Left lung (tissue), 10 donors: ENCODE data around the gene LSM11. TPM values are rescaled to one million over a fixed set of nuclear protein-coding genes. Genes with fewer than 3 reads are reported as not detected.

Experiments used
- ATAC-seq: fragments of 200-7000 bp; cut with Tn5 transposase; one replicate; pipeline ENCODE4 v1.9.1; 2020; ENCODE audit warnings: moderate library complexity
- DNase-seq, 4 donors: peaks; one replicate each; pipeline ENCODE4 v3.0.0-alpha.2; 2013 to 2020
- H3K27ac ChIP-seq, 2 donors: fragments of 200-600 bp; sonication (generic) in 1 of 2; one replicate each; pipeline versions ENCODE4 v1.5.0 to v1.8.0; 2020 to 2021
- H3K27me3 ChIP-seq, 2 donors: fragments of 200-600 bp; sonication (generic) in 1 of 2; one replicate each; pipeline versions ENCODE4 v1.5.0 to v1.8.0; 2020 to 2021
- H3K36me3 ChIP-seq, 2 donors: fragments of 200-600 bp; sonication (generic) in 1 of 2; one replicate each; pipeline versions ENCODE4 v1.5.0 to v1.8.0; 2020 to 2021
- H3K4me1 ChIP-seq, 2 donors: fragments of 200-600 bp; one replicate each; pipeline ENCODE4 v1.8.0; 2021
- H3K4me3 ChIP-seq, 2 donors: fragments of 200-600 bp; sonication (generic) in 1 of 2; one replicate each; pipeline versions ENCODE4 v1.5.0 to v1.8.0; 2020 to 2021; ENCODE audit warnings: mild to moderate bottlenecking in 1 of 2
- H3K9me3 ChIP-seq, 2 donors: fragments of 200-600 bp; sonication (generic) in 1 of 2; one replicate each; pipeline versions ENCODE4 v1.5.0 to v1.8.0; 2020 to 2021
- intact Hi-C, 2 donors: fragments of 100-400 bp; cut with DNase I; formaldehyde crosslinking; loops; one replicate each; pipeline versions ENCODE4 v1.11.2 to v1.14.2; 2022
- polyA plus RNA-seq, 6 donors: library from polyadenylated mRNA; unstranded; fragments of 120-200 nt; gene quantifications; one replicate each; pipeline ENCODE4 v1.2.1, GENCODE V29; 2013; ENCODE audit not compliant: insufficient read length in 6 of 6
- total RNA-seq, 2 donors: library from RNA; stranded (reverse); fragmentation: NEBNext Ultra II Directional; extraction: Animal tissue kit (Norgen Biotek cat#: 25700); gene quantifications; one replicate each; pipeline ENCODE4 v1.2.1, GENCODE V29; 2021
- TF ChIP-seq, protein P1 (sequence below), 2 donors: fragments of 200-600 bp; sonication (generic) in 1 of 2; IDR thresholded peaks; one replicate each; pipeline versions ENCODE4 v1.5.0 to v1.8.0; 2021; ENCODE audit warnings: antibody characterized with exemption in 2 of 2
- donor health status: DM: no; HTN: yes; CAD: no.
- donor health status: DM: no; HTN: no; CAD: no.

The LSM11 gene
- total and polyA plus RNA-seq, 8 donors, result 3.0 to 8.1 (median 7.3) TPM

DNA sequence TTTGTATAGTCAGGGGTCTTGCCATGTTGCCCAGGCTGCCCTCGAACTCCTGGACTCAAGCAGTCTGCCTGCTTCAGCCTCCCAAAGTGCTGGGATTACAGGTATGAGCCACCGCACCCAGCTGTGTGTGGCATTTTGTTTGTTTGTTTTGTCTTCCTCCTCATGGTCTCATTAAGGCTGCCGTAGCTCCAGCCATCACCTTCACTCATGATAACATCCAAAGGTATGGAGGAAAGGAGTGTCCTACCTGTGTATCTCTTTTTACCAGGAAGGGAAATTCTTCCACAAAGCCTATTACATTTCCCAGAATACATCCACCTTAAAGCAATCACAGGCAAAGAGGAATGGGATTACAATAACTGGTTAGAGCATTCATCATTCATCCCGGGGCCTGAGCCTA, 27.2 kb downstream of the LSM11 start:
- Histone ChIP-seq H3K4me1 (no peaks in the 10 kb centered on the region), H3K9me3 (peaks cover 0 to 3% of the 10 kb centered on the region in 2 donors), H3K27me3 (no peaks in the 10 kb centered on the region), H3K36me3 (no peaks in the 10 kb centered on the region), H3K27ac (no peak overlapping the region), H3K4me3 (no peak overlapping the region)
- intact Hi-C loops, result no loop called here
- no peak for ATAC-seq
- DNase-seq, result no peak
- TF ChIP-seq, protein P1, sequence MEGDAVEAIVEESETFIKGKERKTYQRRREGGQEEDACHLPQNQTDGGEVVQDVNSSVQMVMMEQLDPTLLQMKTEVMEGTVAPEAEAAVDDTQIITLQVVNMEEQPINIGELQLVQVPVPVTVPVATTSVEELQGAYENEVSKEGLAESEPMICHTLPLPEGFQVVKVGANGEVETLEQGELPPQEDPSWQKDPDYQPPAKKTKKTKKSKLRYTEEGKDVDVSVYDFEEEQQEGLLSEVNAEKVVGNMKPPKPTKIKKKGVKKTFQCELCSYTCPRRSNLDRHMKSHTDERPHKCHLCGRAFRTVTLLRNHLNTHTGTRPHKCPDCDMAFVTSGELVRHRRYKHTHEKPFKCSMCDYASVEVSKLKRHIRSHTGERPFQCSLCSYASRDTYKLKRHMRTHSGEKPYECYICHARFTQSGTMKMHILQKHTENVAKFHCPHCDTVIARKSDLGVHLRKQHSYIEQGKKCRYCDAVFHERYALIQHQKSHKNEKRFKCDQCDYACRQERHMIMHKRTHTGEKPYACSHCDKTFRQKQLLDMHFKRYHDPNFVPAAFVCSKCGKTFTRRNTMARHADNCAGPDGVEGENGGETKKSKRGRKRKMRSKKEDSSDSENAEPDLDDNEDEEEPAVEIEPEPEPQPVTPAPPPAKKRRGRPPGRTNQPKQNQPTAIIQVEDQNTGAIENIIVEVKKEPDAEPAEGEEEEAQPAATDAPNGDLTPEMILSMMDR (IDR thresholded peaks at IDR 0.05), result no peak

DNA sequence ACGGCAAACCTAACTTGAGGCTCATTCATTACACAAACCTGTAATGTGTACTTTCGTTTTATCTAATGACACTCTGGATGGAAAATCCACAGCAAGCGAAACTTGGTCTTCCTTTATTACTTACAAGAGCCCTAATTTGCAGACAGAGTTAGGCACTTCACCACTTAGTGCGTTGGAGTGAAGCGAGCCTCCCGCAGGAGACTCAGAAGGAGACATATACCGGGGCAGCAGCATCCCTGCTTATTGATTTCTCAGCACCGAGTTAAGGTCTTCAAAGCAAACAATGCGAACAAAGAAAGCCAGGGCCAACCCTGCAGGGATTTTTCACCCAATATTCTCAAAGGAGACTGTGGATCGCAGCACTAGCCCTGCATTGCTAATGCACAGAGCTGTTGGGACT, 28.6 kb downstream of the LSM11 start:
- no peak for DNase-seq
- intact Hi-C loops, result no loop called here
- TF ChIP-seq, protein P1 (IDR thresholded peaks at IDR 0.05), result no peak
- no peak for ATAC-seq
- Histone ChIP-seq H3K4me1 (no peaks in the 10 kb centered on the region), H3K27me3 (no peaks in the 10 kb centered on the region), H3K9me3 (peaks cover 0 to 3% of the 10 kb centered on the region in 2 donors), H3K4me3 (no peak overlapping the region), H3K36me3 (no peaks in the 10 kb centered on the region), H3K27ac (no peak overlapping the region)

DNA sequence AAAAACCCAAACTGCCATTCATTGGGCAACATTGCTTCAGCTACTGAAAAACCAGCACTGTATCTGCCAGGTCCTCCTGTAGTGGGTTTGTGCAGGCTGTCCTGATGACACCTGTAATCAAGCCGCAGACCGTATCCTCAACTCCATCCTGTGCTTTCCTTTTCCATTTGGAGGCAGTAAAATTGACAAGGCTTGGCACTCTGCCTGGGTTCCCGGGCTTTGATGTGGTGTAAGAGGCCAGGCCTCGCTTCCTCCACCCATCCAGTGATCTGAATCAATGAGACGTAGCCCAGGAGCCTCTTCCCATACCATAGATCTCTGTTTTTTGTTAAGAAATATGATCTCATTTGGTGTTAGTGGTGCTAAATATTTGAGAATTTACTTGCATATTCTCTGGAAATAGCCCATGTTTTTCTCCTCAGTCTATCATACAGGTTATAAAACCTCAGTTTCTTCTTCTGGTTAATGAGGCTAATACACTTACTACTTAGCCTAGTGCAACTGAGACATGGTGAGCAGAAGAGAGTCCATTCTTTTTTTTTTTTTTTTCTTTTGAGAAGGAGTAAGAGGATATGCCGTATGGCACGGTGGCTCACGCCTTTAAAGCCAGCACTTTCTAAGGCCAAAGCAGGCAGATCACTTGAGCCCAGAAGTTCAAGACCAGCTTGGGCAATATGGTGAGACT, 34.8 kb downstream of the LSM11 start:
- Histone ChIP-seq H3K4me1 (no peaks in the 10 kb centered on the region), H3K27ac (no peak overlapping the region), H3K27me3 (no peaks in the 10 kb centered on the region), H3K9me3 (no peaks in the 10 kb centered on the region), H3K36me3 (peaks cover 0 to 3% of the 10 kb centered on the region in 2 donors), H3K4me3 (no peak overlapping the region)
- TF ChIP-seq, protein P1 (IDR thresholded peaks at IDR 0.05), result no peak
- intact Hi-C loops, result no loop called here
- ATAC-seq, result no peak
- DNase-seq, result no peak

DNA sequence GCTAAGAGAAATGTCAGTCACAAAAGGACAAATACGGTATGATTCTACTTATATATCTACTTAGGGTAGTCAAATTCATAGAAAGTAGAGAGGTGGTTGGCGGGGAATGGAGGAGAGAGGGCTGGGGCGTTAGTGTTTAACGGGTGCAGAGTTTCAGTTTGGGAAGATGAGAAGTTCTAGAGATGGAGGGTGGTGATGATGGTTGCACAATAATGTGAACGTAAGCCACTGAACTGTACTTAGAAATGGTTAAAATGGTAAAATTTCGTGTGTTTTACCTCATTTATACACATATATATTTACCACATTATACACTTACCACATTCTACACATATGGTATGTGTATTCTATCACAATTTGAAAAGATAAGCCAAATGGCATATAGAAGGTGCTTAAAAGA, 35.7 kb downstream of the LSM11 start:
- Histone ChIP-seq H3K27ac (no peak overlapping the region), H3K4me3 (no peak overlapping the region), H3K27me3 (no peaks in the 10 kb centered on the region), H3K4me1 (no peaks in the 10 kb centered on the region), H3K36me3 (peaks cover 0 to 11% of the 10 kb centered on the region in 2 donors), H3K9me3 (no peaks in the 10 kb centered on the region)
- DNase-seq (no peak), ATAC-seq (no peak)
- intact Hi-C loops, result no loop called here
- TF ChIP-seq, protein P1 (IDR thresholded peaks at IDR 0.05), result no peak

DNA sequence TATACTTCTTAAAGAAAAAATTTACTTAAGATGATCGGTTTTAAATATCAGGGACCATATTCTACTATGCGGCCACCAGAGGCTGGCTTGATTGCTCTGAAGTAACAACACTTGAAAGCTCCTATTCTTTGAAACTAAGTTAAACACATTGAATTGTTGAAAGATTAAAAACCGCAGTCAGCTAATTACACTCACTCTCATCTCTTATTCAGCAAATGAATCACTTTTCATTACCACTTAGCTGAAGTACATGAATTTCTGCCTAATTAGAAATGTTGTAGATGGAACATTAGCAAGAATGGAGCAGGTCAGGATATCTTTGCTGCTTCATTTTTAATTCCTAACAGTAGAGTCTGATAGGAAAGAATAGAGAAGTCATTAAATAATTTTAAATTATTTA, 42.3 kb downstream of the LSM11 start:
- DNase-seq (no peak), ATAC-seq (no peak)
- Histone ChIP-seq H3K27me3 (no peaks in the 10 kb centered on the region), H3K4me3 (no peak overlapping the region), H3K36me3 (peaks cover 0 to 71% of the 10 kb centered on the region in 2 donors), H3K9me3 (no peaks in the 10 kb centered on the region), H3K4me1 (no peaks in the 10 kb centered on the region), H3K27ac (no peak overlapping the region)
- intact Hi-C loops, result no loop called here
- TF ChIP-seq, protein P1 (IDR thresholded peaks at IDR 0.05), result no peak
